GM19193 (cell line): Measurements from ENCODE around the gene NPEPPS.

Experiments used
- POLR2A ChIP-seq: IDR thresholded peaks from 4 replicates; pipeline ENCODE4 v1.6.1; 2011; ENCODE audit not compliant: insufficient read depth, insufficient read length; ENCODE audit errors: extremely low read depth

NPEPPS gene

GRCh38 chr17:47650525-47651522, 119.9 kb downstream of the NPEPPS start:
- peak; percentile 37 for TF ChIP-seq POLR2A

GRCh38 chr17:47651704-47652103, 120.8 kb downstream of the NPEPPS start:
- TF ChIP-seq POLR2A, result no peak

GRCh38 chr17:47652570-47652969, 121.7 kb downstream of the NPEPPS start:
- no peak for TF ChIP-seq POLR2A

- TF ChIP-seq POLR2A, result no peak
These were observed 122.5 kb downstream of the NPEPPS start for GRCh38 chr17:47653442-47653841.

- TF ChIP-seq POLR2A, result no peak
These were observed 124.1 kb downstream of the NPEPPS start for GRCh38 chr17:47654991-47655390.

GRCh38 chr17:47660064-47660492, 129.2 kb downstream of the NPEPPS start:
- TF ChIP-seq POLR2A, result no peak

- TF ChIP-seq POLR2A, result no peak
These were observed 133.2 kb downstream of the NPEPPS start for GRCh38 chr17:47663912-47664623.

- no peak for TF ChIP-seq POLR2A
These were observed 133.7 kb downstream of the NPEPPS start for GRCh38 chr17:47664624-47664941.

- TF ChIP-seq POLR2A, result no peak
These were observed 134.7 kb downstream of the NPEPPS start for GRCh38 chr17:47665655-47666054.

- no peak for TF ChIP-seq POLR2A
These were observed 138.2 kb downstream of the NPEPPS start for GRCh38 chr17:47669081-47669480.

GRCh38 chr17:47670064-47670463, 139.2 kb downstream of the NPEPPS start:
- TF ChIP-seq POLR2A, result no peak
